ENCODE data around the gene BAZ1B.
A peak's percentile ranks its signal among the peaks of the same experiment; 100 is the strongest.
"Not testable (repeated sequence)": the region's sequence is repeated elsewhere in the genome, so short reads cannot be mapped to it uniquely, and the experiment has no call there.

BAZ1B gene

DNA sequence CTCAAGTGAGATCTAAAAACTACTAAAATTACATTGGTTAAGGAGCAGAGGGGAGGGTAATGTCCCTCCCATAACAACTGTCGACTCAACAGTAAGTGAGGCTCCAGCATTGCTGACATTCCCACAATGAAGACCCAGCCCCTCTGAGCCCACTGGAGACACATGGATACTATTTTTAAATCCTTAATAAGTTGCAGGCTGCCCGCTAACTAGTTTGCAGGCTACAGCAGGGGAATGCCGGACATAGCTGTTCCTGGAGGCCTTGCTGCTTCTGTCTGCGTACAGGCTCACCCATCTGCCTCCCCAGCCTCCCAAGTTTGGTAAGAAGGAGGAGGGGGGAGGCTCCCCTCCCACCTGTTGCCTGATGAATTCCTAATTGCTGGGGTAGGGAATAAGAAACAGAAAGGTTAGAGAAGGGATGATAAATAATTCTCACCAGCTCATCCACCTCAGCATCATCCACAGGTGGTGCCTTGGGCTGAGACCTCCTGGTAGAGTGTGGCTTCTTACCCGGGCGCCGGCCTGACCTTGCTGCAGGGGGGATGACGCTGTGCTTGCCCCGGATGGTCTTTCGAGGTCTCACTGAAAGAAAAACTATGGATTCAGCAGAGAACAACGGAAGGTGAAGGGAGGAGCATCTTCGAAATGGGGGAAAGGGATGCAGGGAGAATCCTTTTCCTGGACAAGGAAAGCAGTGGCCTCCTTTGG lies 78.4 kb downstream of the BAZ1B start:
- DNase-seq: no peak

DNA sequence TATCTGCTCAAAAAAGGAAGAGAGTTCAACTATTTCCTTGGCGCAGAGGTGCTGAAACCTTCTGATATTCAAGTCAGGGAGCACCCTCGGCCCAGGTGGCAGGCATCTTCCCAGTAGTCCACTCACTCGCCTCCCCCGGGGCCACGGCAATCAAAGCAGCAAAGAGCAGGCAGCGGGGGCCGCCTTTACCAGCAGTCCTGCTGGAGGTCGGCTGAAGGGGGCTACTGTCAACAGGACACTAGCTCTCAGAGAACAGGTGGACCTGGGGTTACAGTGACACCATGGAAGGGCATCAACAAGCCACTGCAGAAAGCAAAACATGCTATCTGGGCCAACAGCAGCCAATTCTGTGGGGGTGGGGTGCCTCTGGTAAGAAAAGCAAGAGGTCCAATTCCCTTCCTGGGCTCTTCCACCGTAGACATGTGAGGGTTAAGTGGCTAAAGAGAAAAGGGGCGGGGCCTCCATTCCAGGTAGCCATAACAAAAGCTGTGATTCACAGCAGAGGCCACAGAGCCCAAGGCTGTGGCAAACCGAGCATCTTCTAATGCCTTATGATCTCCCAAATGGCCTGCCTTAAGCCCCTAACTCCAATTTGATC lies 79.1 kb downstream of the BAZ1B start:
- no peak for DNase-seq

DNA sequence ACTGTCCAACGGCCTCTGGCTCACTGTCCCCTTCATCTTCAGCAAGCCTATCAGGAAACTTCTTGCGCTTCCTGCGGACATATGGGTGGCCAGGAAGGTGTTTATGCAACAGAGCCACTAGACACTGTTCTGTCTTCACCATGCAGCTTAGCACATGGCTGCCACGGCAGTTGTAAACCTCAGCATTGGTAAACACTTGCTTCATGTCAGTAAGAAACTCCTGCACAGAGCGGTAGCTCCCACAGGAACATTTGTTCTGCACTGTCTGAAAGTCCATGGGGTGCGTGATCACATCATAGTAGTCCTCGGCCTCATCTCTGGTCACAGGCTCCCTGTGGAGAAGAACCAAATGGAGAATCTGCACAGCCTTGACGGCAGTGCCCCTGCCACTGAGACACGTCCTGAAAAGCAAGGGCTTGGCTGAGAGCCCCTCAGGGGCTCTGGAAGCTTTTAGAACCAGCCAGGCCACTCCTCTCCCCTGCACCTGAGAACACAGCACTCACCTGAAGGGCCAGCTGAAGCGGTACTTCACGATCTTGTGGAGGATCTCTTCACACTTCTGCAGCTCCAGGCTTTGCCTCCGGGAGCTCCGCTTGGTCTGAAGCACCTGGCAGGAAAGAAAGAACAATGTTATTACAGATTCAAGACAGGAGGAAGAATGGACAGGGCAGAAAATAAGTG lies 79.7 kb downstream of the BAZ1B start:
- no peak for DNase-seq

DNA sequence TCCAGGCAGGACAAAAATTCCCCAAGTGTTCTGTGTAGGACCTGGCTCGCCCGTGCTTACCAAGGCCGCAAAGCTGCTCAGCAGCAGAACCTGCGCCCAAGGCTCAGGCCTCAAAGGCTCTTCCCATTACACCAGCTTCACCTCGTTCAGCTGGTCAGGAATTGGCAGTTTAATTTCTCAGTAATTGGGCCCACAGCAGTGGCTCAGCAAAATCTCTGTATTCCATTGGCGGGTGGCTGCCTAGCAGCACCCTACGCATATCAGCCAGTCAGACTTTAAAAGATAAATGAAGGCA lies 82.7 kb downstream of the BAZ1B start:
- DNase-seq: no peak

DNA sequence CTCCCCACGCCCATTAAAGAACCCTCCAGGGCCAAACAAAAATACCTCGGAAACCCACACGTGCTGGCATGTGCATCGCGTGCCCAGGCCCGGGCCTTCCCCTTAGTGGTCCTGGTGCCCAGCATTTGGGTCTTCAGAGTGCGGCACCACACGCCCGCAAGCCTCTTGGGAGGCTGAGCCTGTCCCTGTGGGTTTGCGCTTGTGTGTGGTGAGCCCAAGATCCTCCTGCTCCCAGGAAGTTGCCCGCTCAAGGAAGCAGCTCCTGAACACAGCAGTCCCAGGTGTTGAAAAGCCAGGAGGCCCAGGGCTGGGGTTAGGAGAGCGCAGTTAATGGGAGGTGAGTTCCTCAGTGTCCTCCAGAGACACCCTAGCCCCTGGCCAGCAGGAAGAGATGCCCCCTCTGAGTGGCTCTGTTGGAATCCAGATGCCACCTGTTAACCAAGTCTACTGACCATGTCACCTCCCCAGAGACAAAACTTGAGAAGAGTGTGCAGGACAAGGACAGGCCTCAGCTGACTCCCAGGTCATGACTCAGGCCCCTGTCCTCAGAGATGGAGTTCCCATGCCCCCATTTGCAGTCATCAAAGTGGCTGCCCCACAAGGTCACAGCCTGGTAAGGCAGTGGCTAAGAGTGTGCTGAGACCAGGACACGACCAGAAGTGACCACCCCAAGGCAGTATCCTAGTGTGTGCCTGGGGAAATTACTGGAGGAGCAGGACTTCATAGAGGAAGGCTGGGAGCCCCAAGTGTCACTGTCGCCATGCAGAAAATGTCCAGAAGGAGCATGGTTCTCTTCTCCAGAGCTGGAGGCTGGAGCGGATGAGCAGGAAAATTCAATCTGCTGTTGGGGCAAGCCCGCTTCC lies 83.3 kb downstream of the BAZ1B start:
- DNase-seq: no peak

DNA sequence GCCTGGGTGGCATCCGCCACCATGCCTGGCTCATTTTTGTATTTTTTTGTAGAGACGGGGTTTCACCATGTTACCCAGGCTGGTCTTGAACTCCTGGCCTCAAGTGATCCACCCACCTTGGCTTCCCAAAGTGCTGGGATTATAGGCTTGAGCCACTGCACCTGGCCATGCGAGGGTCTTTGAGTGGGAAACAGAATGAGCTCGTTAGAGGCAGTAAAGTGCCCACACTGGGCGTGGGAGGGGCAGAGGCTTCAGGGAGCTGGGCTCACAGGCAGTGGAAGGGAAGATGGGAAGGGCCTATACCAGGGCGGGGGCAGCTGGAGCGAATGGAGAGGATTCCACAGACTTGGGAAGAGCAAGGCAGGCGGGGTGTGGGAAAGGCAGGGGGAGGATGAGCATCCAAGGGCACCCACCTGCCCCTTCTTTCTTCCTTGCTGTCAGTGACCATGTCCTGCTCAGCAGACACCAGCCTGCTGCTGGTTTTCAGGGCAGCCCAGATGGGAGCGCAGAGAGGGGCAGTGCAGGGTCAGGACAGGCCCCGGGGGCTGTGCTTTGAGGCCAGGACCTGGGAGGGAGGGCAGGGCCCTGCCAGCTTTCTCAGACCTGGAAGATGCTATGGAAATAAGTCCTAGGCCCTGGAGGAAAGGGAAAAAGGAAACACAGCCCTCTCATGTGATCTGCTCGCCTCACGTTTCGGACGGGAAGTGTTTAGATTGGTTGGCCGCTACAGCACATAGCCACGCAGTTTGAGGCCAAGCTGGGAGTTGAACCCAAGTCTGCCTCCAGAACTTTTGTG lies 84.3 kb downstream of the BAZ1B start:
- no peak for DNase-seq

DNA sequence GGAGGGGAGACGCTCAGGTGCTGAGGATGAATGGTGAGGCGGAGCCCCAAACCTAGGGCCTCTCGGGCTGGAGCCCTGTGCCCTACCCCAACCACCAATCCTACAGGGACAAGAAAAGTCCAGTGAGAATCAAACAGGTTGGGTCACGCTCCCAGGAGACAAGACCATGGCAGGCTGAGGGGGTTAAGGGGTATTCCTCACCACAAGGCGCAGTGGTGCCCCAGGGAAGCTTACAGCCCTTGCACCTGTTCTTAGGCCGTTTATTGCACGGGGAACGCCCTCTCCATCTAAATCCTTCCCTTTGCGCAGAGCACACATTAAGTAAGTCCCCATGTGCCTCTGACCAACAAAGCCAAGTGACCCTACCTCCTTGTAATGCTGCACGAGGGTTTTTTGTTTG lies 85.0 kb downstream of the BAZ1B start:
- no peak for DNase-seq

DNA sequence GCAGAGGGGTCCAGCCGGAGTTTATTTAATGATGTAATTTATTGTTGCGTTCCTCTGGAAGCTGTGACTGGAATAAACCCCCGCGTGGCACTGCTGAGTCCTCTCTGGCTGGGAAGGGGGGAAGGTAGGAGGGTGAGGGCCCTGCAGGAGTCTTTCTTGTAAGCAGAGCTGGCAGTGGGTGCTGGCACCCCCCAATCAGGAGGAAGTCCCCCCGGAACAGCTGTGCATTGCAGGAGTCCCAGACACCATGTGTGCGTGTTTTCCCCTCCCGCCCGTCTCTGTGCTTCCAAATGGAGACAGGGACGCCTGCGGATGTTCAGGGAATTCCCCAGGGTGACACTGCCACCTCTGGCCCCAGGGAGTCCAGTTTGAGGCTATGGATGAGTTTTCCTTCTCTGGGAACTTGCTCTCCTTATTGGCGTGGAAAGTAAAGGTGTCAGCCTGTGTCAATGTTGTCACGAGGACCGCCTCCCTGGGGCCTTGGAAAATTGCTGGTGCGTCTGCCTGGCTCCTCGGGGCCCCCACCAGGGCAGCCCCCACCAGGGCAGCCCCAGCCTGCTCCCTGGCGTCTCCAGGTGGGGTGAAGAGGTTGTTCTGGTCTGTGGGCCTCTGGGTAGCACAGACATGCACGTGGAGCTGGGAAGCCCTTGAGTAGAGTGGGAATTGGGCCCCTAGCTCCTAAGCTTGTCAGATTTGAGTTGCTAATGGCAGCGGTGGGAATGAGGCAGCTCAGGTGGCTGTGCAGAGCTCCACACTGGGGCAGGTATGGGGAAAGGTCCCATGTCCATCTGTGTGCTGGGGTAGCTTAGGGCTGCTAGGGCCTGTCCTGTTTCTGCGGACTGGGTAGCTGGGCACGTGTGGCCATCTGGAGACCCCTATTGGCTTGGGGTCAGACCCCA lies 85.8 kb downstream of the BAZ1B start:
- DNase-seq: no peak

DNA sequence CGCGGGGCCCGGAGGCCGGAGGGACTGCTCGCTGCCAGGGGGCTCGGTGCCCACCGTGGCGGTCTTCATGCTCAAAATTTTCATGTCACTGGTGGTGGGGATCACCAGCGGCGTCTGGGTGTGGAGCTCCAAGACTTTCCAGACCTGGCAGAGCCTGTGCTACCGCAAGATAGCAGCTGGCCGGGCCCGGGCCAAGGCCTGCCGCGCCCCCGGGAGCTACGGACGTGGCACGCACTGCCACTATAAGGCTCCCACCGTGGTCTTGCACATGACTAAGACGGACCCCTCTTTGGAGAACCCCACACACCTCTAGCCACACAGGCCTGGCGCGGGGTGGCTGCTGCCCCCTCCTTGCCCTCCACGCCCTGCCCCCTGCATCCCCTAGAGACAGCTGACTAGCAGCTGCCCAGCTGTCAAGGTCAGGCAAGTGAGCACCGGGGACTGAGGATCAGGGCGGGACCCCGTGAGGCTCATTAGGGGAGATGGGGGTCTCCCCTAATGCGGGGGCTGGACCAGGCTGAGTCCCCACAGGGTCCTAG lies 86.6 kb downstream of the BAZ1B start:
- DNase-seq: no peak

DNA sequence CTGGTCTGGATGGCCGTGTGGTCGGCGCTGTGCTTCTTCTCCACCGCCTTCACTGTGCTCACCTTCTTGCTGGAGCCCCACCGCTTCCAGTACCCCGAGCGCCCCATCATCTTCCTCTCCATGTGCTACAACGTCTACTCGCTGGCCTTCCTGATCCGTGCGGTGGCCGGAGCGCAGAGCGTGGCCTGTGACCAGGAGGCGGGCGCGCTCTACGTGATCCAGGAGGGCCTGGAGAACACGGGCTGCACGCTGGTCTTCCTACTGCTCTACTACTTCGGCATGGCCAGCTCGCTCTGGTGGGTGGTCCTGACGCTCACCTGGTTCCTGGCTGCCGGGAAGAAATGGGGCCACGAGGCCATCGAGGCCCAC lies 87.4 kb downstream of the BAZ1B start:
- no peak for DNase-seq

DNA sequence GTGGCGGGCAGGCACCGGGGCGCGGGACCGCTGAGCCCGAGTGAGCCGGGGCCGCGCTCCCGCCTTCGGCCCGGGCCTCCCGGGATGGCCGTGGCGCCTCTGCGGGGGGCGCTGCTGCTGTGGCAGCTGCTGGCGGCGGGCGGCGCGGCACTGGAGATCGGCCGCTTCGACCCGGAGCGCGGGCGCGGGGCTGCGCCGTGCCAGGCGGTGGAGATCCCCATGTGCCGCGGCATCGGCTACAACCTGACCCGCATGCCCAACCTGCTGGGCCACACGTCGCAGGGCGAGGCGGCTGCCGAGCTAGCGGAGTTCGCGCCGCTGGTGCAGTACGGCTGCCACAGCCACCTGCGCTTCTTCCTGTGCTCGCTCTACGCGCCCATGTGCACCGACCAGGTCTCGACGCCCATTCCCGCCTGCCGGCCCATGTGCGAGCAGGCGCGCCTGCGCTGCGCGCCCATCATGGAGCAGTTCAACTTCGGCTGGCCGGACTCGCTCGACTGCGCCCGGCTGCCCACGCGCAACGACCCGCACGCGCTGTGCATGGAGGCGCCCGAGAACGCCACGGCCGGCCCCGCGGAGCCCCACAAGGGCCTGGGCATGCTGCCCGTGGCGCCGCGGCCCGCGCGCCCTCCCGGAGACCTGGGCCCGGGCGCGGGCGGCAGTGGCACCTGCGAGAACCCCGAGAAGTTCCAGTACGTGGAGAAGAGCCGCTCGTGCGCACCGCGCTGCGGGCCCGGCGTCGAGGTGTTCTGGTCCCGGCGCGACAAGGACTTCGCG lies 88.0 kb downstream of the BAZ1B start:
- DNase-seq: peak; percentile 23

DNA sequence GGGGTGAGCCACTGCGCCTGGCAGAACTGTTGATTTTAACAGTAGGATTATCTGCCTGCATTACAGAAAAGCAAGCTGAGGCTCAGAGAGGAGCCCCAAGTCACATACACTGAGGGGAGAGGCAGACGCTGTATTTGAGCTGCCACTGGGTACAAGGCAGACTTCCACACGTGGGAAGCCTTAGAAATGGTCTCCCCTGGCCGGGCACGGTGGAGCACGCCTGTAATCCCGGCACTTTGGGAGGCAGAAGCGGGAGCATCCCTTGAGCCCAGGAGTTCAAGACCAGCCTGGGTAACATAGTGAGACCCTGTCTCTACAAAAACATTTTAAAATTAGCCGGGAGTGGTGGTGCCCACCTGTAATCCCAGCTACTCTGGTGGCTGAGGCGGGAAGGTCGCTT lies 89.4 kb downstream of the BAZ1B start:
- no peak for DNase-seq

DNA sequence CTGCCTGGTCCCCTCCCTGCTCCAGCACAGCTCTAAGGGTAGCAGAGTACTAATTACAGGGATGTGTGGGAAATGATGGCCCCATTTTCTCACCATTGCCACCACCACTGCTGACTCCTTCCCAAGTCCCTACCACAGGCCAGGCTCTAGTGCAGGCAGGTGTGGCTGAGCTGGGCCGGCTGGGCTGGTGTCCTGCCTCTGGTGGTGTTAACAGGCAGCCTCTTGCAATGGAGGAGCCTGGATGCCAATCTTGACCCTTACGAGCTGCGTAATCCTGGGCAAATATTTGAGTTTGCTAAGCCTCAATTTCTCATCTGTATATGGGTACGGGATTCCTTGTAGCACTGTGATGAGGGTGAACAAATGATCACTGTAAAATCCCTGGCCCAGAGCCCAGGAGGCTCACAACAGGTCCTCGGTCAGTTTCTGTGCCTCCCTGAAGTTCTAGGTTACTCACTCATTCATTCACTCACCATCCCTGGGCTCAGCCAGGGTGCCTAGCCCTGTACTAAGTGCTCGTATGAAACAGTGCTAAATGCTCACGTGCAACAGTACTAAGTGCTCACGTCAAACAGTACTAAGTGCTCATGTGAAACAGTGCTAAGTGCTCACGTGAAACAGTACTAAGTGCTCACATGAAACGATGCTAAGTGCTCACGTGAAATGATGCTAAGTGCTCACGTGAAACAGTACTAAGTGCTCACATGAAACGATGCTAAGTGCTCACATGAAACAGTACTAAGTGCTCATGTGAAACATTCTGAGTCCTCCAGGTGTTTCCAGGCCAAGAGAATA lies 90.9 kb downstream of the BAZ1B start:
- DNase-seq: no peak

DNA sequence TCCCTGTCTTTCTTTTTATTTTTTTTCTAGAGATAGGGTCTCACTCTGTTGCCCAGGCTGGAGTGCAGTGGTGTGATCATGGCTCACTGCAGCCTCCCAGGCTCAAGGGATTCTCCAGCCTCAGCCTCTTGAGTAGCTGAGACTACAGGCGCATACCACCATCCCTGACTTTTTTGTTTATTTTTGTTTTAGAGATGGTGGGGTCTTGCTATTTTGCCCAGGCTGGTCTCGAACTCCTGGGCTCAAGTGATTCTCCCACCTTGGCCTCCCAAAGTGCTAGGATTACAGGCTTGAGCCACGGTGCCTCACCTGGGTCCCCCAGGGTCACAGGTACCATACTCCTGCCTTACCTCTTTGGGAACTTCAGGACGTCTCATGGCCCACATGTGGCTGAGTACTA lies 91.6 kb downstream of the BAZ1B start:
- not testable (repeated sequence) for DNase-seq

DNA sequence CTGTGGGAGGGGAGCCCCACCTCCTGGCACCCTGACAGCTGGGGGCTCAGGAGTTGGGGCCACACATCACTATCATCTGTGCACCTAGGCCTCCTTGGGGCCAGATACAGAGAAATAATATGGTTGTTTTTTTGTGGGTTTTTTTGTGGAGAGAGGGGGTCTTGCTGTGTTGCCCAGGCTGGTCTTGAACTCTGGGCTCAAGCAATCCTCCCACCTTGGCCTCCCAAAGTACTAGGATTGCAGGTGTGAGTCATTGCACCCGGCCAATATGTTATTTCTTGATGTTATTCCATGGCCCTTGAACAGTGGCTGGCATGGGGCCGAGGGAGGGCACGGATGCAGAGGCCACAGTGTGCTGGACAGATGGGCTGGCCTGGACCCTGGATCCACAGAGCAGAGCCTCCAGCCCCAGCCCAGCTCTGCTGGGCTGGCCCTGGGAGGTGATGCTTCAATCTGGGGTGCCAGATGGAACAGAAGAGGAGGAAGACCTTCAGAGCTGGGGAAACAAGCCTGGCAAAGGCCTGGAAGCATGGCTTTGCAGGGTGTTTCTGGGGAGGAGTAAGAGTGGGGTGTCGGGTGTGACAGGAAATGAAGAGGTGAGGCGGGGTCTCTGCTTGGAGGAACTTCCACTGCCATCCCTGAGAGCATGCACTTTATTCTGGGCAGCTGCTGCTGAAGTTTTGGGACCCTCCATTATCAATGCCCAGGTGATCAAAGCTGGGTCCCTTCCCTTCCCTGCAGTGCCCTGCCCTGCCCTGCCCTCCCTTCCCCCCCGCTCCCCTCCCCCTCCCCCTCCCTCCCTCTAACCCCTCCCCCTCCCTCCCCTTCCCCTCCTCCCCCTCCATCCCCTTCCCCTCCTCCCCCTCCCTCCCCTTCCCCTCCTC lies 92.2 kb downstream of the BAZ1B start:
- DNase-seq: no peak

DNA sequence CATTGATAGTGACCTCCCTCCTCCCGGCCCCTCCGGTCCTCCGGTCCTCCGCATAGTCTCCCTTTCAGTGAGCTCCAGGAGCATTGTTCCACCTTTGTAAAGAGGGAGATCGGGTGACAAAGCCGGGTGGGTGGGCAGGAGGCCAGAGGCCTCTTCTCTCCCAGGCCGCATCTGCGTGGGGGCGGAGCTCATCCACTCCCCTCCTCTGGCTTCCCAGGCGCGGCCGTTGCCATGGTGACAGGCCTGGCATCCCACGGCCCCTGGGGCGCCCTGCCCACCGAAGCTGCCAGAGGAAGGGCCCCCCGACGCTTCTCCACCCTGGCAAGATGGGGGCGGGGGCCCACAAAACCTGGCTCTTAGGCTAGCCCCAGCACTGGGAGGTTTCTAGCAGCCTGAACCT lies 92.9 kb downstream of the BAZ1B start:
- DNase-seq: no peak

DNA sequence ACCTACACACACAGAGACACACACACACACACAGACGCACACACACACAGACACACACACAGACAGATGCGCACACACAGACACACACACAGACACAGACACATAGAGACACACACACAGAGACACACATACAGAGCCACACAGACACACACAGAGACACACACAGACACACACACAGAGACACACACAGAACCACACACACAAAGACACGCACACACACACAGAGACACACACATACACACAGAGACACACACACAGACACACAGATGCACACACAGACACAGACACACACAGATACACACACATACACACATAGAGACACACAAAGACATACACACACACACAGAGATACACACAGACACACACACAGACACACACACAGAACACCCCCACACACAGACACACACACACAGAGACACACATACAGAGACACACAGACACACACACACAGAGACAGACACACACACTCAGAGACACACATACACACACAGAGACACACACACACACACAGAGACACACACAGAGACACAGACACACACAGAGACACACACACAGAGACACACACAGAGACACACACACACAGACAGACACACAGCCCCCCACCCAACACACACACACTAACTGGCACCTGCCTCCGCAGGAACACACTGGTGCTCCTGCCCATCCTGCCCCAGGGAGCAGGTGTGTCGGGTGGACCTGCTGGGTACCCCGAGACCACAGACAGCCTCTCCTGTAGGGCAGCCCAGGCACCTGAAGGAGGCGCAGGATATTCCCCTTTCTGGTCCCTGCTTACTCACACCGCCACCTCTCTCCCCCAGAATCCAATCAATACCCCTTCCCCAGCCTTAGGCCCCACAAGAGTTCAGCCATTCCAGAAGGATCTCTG lies 93.9 kb downstream of the BAZ1B start:
- DNase-seq: no peak

DNA sequence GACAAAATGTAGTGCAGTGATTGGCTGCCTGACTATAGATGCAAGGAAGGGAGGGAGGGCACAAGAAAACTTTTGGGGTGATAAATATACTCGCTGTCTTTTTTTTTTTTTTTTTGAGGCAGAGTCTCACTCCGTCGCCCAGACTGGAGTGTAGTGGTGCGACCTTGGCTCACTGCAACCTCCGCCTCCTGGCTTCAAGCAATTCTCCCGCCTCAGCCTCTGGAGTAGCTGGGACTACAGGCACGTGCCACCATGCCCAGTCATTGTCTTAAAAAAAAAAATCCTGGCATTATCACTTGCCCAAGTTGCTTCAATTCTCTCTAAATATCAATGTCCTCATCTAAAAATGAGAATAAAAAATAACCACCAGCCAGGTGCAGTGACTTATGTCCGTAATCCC lies 96.1 kb downstream of the BAZ1B start:
- no peak for DNase-seq
